ENCODE results near the gene HDAC9. TPM values are rescaled to one million over a fixed set of nuclear protein-coding genes. Genes with fewer than 3 reads are reported as not detected.

The HDAC9 gene
- total RNA-seq, 4 donors from 2014 or later: 54.8 to 96.2 (median 87.2) TPM

GRCh38 chr7:18468795-18469194 is 26.8 kb upstream of the HDAC9 start:
- Histone ChIP-seq H3K27me3 (no peaks in the 10 kb centered on the region), H3K9me3 (no peaks in the 10 kb centered on the region), H3K27ac (no peak overlapping the region), H3K4me1 (peaks cover 0 to 3% of the 10 kb centered on the region in 2 donors), H3K4me3 (no peak overlapping the region), H3K36me3 (no peaks in the 10 kb centered on the region)
- intact Hi-C loops (cut with DNase I; ENCODE audit: low total_unique reads): no loop called here
- TF ChIP-seq CTCF (IDR thresholded peaks at IDR 0.05) (no peak), POLR2A (IDR thresholded peaks at IDR 0.05) (no peak)
- DNase-seq: no peak

GRCh38 chr7:18469316-18469715 is 26.2 kb upstream of the HDAC9 start:
- H3K9me3 ChIP-seq: no peaks in the 10 kb centered on the region
- TF ChIP-seq CTCF (IDR thresholded peaks at IDR 0.05) (no peak), POLR2A (IDR thresholded peaks at IDR 0.05) (no peak)
- H3K4me3 ChIP-seq: no peak overlapping the region
- no peak for DNase-seq
- intact Hi-C loops (cut with DNase I; ENCODE audit: low total_unique reads): no loop called here
- H3K27ac ChIP-seq: no peak overlapping the region
- peaks cover 0 to 3% of the 10 kb centered on the region in 2 donors for H3K4me1 ChIP-seq
- no peaks in the 10 kb centered on the region for H3K36me3 ChIP-seq
- no peaks in the 10 kb centered on the region for H3K27me3 ChIP-seq

GRCh38 chr7:18471476-18472160 is 23.9 kb upstream of the HDAC9 start:
- Histone ChIP-seq H3K27me3 (no peaks in the 10 kb centered on the region), H3K36me3 (no peaks in the 10 kb centered on the region), H3K4me1 (peaks cover 0 to 3% of the 10 kb centered on the region in 2 donors), H3K4me3 (no peak overlapping the region), H3K27ac (no peak overlapping the region), H3K9me3 (no peaks in the 10 kb centered on the region)
- TF ChIP-seq CTCF (IDR thresholded peaks at IDR 0.05) (no peak), POLR2A (IDR thresholded peaks at IDR 0.05) (no peak)
- intact Hi-C loops (cut with DNase I; ENCODE audit: low total_unique reads): no loop called here
- DNase-seq: no peak

- TF ChIP-seq CTCF (IDR thresholded peaks at IDR 0.05): no peak
- no peak for TF ChIP-seq POLR2A (IDR thresholded peaks at IDR 0.05)
These were observed 23.4 kb upstream of the HDAC9 start for GRCh38 chr7:18472161-18472483.

GRCh38 chr7:18473119-18473518 is 22.4 kb upstream of the HDAC9 start:
- H3K4me3 ChIP-seq: no peak overlapping the region
- peaks cover 0 to 3% of the 10 kb centered on the region in 2 donors for H3K4me1 ChIP-seq
- H3K36me3 ChIP-seq: no peaks in the 10 kb centered on the region
- no peaks in the 10 kb centered on the region for H3K9me3 ChIP-seq
- TF ChIP-seq CTCF (IDR thresholded peaks at IDR 0.05) (no peak), POLR2A (IDR thresholded peaks at IDR 0.05) (no peak)
- H3K27me3 ChIP-seq: no peaks in the 10 kb centered on the region
- DNase-seq: no peak
- intact Hi-C loops (cut with DNase I; ENCODE audit: low total_unique reads): no loop called here
- no peak overlapping the region for H3K27ac ChIP-seq

More at GRCh38 chr7:18472161-18472483, 23.4 kb upstream of the HDAC9 start:
- Histone ChIP-seq H3K9me3 (no peaks in the 10 kb centered on the region), H3K4me1 (peaks cover 0 to 3% of the 10 kb centered on the region in 2 donors), H3K4me3 (no peak overlapping the region), H3K27ac (no peak overlapping the region), H3K27me3 (no peaks in the 10 kb centered on the region), H3K36me3 (no peaks in the 10 kb centered on the region)
- no peak for DNase-seq
- intact Hi-C loops (cut with DNase I; ENCODE audit: low total_unique reads): no loop called here
